Measurements from ENCODE around the gene ZC3H10.

- TF ChIP-seq, protein P1, sequence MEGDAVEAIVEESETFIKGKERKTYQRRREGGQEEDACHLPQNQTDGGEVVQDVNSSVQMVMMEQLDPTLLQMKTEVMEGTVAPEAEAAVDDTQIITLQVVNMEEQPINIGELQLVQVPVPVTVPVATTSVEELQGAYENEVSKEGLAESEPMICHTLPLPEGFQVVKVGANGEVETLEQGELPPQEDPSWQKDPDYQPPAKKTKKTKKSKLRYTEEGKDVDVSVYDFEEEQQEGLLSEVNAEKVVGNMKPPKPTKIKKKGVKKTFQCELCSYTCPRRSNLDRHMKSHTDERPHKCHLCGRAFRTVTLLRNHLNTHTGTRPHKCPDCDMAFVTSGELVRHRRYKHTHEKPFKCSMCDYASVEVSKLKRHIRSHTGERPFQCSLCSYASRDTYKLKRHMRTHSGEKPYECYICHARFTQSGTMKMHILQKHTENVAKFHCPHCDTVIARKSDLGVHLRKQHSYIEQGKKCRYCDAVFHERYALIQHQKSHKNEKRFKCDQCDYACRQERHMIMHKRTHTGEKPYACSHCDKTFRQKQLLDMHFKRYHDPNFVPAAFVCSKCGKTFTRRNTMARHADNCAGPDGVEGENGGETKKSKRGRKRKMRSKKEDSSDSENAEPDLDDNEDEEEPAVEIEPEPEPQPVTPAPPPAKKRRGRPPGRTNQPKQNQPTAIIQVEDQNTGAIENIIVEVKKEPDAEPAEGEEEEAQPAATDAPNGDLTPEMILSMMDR (conservative IDR thresholded peaks at IDR 0.05; ENCODE audit: low read length) = no peak
- no peak for TF ChIP-seq EZH2phosphoT487 (IDR thresholded peaks at IDR 0.05; ENCODE audit: borderline replicate concordance, low read depth, low read length)
Measured at GRCh38 chr12:56129942-56130495, 12.0 kb downstream of the ZC3H10 start.

All from OCI-LY7 (cell line).